Central memory CD8-positive, alpha-beta T cell (primary cell): ENCODE measurements around the gene AGAP5.
"Not testable (repeated sequence)": the region's sequence is repeated elsewhere in the genome, so short reads cannot be mapped to it uniquely, and the experiment has no call there.

ENCODE experiments used
- ATAC-seq: fragments of 150-1000 bp; cut with Tn5 transposase; replicated peaks from 2 replicates; pipeline ENCODE4 v1.10.0; 2022; ENCODE audit warnings: mild to moderate bottlenecking, moderate FRiP score, moderate number of reproducible peaks; ENCODE audit not compliant: poor library complexity, severe bottlenecking; ENCODE audit errors: extremely low read depth
- DNase-seq, 2 donors: peaks; one replicate each; pipeline ENCODE4 v3.0.0; 2021; ENCODE audit warnings: low spot score in 2 of 2
- H3K27ac Mint-ChIP-seq: one replicate; pipeline ENCODE4 v1.8.0; 2022; ENCODE audit warnings: low read depth, mild to moderate bottlenecking, moderate library complexity, mixed read lengths
- H3K27me3 Mint-ChIP-seq: one replicate; pipeline ENCODE4 v1.8.0; 2022; ENCODE audit warnings: mixed read lengths
- H3K36me3 Mint-ChIP-seq: one replicate; pipeline ENCODE4 v1.8.0; 2022; ENCODE audit warnings: mild to moderate bottlenecking, moderate library complexity, mixed read lengths; ENCODE audit not compliant: insufficient read depth
- H3K4me1 Mint-ChIP-seq: one replicate; pipeline ENCODE4 v1.8.0; 2022; ENCODE audit warnings: mixed read lengths
- H3K4me3 Mint-ChIP-seq: one replicate; pipeline ENCODE4 v1.8.0; 2022; ENCODE audit warnings: mild to moderate bottlenecking, moderate library complexity, mixed read lengths
- H3K9me3 Mint-ChIP-seq: one replicate; pipeline ENCODE4 v1.8.0; 2022; ENCODE audit warnings: mixed read lengths

Gene AGAP5

DNA sequence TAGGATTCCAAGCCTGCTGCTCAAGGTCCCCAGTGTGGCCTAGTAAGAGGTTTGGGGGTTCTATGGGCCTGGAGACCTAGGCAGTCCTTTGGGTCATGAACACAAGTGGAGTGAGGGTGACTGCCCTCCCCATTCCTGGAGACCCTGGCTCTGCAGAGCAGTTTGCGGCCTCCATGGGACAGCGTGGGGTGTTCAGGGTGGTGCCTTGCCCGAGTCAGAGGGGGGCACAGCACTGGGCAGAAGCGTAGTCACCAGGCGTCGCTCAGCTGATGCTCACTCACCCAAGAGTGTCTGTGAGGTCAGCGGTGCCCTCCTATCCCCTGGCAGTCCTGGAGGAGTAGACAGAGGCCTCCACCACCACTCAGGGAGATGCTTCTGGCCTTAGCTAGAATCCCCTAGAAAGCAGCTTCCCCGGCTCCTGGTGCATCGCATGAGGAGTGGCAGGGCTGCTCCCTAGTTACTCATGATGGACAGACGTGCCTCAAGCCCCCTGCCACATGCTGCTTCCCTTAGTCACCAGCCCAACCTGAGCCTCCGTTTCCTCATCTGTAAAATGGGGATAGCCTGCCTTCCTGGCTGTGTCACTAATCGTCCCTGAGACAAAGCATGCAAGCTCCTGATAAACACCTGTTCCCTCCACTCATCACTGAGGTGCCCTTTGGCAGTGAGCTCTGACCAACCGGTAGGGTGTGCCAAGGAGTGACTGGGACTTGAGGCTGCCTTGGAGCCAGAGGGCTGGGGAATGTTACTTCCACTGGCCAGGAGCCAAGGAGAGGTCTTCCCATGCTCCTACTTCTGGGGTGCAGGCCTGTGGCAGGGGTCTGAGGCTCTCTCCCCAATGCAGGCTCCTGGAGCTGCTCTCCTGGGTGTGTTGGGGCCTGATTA, 33.5 kb downstream of the AGAP5 start:
- H3K4me3 Mint-ChIP-seq, H3K4me1 Mint-ChIP-seq, H3K9me3 Mint-ChIP-seq, H3K27me3 Mint-ChIP-seq, H3K36me3 Mint-ChIP-seq, DNase-seq, ATAC-seq, H3K27ac Mint-ChIP-seq: not testable (repeated sequence)

DNA sequence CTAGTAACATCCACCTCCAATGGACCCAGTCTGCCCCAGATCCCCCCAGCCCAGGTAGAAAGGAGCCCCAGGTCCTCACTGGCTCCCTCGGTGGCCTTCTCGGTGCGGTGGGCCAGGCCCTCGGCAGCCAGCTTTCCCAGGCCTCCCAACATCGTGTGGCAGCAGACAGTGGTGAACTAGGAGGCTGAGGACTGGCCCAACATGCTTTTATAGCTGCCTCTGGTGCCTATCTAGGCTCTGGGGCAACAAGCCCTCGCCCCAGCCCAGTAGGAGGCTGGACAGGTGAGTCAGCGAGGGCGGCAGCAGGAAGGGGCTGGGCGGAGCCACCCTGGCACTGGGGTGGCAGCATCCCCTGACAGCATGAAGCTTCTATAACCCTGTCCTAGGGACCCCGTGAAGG, 34.3 kb downstream of the AGAP5 start:
- not testable (repeated sequence) for H3K4me3 Mint-ChIP-seq, DNase-seq, H3K27me3 Mint-ChIP-seq, ATAC-seq, H3K4me1 Mint-ChIP-seq, H3K9me3 Mint-ChIP-seq, H3K36me3 Mint-ChIP-seq, H3K27ac Mint-ChIP-seq

DNA sequence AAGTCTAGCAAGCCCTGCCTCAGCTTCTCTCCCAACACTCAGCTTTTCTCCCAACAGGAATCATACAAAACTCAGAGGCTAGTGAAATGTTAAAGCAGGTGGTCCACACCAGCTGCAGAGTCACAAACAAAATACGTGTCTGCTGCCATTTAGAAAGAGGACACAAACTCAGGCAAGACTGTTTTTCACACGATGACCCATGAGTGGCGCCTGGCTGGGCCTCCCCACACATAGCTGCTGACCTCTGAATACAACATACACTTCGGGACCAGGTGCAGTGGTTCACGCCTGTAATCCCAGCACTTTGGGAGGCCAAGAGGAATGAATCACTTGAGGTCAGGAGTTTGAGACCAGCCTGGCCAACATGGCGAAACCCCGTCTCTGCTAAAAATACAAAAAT, 35.2 kb downstream of the AGAP5 start:
- H3K27ac Mint-ChIP-seq, H3K4me3 Mint-ChIP-seq, H3K9me3 Mint-ChIP-seq, DNase-seq, H3K27me3 Mint-ChIP-seq, H3K4me1 Mint-ChIP-seq, ATAC-seq, H3K36me3 Mint-ChIP-seq: not testable (repeated sequence)

DNA sequence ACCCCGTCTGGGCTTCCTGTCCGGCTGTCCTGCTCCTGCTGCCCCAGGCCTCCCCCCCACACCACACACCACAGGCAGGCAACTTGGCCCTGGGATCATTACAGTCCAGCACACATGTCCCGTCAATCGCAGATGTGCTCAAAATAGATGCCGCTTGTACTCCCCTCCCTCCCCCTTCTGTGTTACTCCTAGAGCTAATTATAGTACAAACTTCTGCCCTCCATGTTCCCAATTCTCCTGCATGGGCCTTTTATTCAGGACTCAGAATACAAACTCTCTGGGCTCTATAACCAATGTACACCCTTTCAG, 42.0 kb downstream of the AGAP5 start, which contains the start of gene SYNPO2L:
TSS of gene SYNPO2L (minus strand) at position 40 of the 309 bp plus-strand sequence. CDS start 107 bp downstream, outside the sequence.
- peaks cover 1% of the 10 kb centered on the region for H3K36me3 Mint-ChIP-seq
- DNase-seq = no peak
- no peak for ATAC-seq
- no peak within 1 kb of the TSS for H3K27ac Mint-ChIP-seq
- no peaks in the 10 kb centered on the region for H3K4me1 Mint-ChIP-seq
- H3K4me3 Mint-ChIP-seq = no peak within 1 kb of the TSS
- no peaks in the 10 kb centered on the region for H3K9me3 Mint-ChIP-seq
- no peaks in the 10 kb centered on the region for H3K27me3 Mint-ChIP-seq

DNA sequence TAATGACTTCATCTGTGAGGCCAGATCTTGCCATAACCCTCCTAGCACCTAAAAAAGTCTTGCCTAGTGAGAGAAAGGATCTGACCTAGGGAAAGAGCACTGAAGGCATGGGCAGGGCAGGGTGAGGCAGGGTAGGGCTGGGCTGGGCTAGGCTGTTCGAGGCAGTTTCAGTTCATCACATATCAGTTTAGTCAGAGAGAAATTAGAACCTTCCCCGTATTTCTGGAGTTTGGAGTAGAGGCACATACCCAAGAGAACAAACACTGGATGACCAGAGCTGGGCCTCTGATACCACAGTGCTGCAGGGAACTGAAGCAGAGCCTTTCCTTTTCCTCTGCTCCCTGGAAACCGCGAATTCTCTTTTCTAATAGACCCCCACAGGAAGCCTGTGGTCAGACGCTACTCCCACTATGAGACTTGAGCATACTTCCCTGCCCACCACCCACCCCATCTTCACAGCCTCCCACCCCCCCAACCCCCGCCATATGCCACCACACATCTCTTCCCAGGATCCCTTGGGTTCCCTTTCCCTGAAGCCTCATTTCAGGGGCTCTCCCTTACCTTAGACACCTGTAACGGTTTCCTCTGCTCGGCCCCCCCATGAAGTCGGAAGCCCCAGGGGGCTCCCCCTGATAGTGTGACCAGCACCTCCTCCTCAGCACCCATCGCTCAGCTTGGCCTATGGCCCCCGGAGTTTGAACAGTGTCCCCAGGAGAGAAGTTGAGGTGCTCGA, 42.5 kb downstream of the AGAP5 start:
- peaks cover 1% of the 10 kb centered on the region for H3K36me3 Mint-ChIP-seq
- H3K27ac Mint-ChIP-seq = no peak overlapping the region
- no peak for DNase-seq
- ATAC-seq = no peak
- H3K27me3 Mint-ChIP-seq = no peaks in the 10 kb centered on the region
- no peak overlapping the region for H3K4me3 Mint-ChIP-seq
- no peaks in the 10 kb centered on the region for H3K4me1 Mint-ChIP-seq
- H3K9me3 Mint-ChIP-seq = no peaks in the 10 kb centered on the region

DNA sequence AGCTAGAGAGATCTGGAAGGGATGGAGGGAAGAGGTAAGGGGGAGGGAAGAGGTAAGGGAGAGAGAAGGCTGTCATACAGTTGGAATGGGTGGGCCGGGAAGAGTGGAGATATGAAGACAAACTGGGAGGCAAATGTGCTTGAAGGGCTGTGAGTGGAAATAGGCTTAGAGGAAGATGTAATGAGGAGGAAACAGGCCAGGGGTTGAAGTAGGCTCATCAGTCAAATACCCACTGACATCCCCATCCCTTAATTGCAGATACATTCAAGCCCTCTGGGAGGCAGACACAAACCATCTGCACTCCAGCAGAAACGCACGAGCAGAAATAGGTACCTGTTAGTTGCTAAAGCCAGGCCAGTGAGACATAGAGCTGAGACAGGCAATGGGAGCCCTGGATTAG, 44.2 kb downstream of the AGAP5 start:
- H3K4me1 Mint-ChIP-seq = no peaks in the 10 kb centered on the region
- H3K36me3 Mint-ChIP-seq = peaks cover 1% of the 10 kb centered on the region
- no peaks in the 10 kb centered on the region for H3K27me3 Mint-ChIP-seq
- H3K9me3 Mint-ChIP-seq = no peaks in the 10 kb centered on the region
- no peak for ATAC-seq
- H3K27ac Mint-ChIP-seq = no peak overlapping the region
- no peak overlapping the region for H3K4me3 Mint-ChIP-seq
- no peak for DNase-seq

DNA sequence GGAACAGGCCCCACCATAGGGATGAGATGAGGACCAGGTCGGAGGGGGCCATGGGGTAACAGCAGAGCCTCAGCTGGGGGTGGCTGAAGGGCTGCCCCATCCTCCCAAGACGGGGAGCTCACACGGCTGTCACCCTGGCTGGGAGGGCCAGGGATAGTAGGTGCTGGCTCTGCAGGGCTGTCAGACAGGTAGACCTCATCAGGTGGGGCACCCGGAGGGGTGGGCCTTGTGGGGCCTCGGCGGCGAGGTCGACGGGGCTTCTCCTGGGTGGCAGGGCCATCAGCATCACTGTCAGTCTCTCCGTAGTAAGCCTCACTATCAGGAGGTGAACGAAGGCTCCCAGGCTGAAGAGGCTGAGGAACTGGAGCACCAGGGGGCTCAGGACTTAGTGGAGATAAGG, 44.7 kb downstream of the AGAP5 start:
- no peak for ATAC-seq
- no peak overlapping the region for H3K27ac Mint-ChIP-seq
- H3K9me3 Mint-ChIP-seq = no peaks in the 10 kb centered on the region
- no peak for DNase-seq
- H3K27me3 Mint-ChIP-seq = no peaks in the 10 kb centered on the region
- no peaks in the 10 kb centered on the region for H3K4me1 Mint-ChIP-seq
- H3K36me3 Mint-ChIP-seq = peaks cover 1% of the 10 kb centered on the region
- no peak overlapping the region for H3K4me3 Mint-ChIP-seq

DNA sequence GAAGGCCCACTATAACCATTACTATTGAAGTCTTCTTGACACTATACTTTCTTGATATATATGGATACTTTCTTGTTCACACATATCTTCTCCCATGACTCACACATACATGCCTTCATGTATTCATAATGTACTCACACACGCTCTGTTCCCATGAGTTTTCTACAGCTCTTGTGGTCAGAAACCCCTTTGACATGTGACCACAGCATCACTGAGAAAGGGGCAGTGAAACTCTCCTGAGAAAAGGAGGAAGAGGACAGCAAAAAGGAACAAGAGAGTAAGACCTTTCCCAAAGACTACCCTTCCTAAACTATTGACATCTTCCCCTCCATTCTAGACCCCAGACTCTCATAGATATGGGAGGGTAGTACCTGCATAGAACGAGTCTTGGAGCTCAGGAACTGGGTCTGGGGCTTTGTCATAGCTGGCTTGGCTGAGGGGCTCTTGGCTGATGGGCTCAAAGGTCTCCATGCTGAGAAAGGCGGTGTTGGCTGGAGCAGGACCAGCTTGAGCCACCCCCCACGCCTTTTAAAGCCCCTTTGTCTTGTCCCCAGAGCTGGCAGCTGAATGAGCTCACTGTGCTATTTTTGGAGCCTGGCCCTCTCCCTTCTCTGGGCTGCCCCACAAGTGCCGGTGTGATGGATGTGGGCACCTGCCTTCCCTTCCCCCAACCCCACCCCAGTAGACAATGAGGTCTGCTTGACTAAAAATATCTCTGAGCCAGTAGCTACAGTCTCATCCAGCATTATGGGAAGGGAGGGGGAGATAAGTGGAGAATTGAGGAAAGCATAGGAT, 47.2 kb downstream of the AGAP5 start:
- H3K4me3 Mint-ChIP-seq = no peak overlapping the region
- no peaks in the 10 kb centered on the region for H3K27me3 Mint-ChIP-seq
- ATAC-seq = no peak
- H3K4me1 Mint-ChIP-seq = no peaks in the 10 kb centered on the region
- H3K9me3 Mint-ChIP-seq = no peaks in the 10 kb centered on the region
- no peaks in the 10 kb centered on the region for H3K36me3 Mint-ChIP-seq
- no peak for DNase-seq
- no peak overlapping the region for H3K27ac Mint-ChIP-seq

DNA sequence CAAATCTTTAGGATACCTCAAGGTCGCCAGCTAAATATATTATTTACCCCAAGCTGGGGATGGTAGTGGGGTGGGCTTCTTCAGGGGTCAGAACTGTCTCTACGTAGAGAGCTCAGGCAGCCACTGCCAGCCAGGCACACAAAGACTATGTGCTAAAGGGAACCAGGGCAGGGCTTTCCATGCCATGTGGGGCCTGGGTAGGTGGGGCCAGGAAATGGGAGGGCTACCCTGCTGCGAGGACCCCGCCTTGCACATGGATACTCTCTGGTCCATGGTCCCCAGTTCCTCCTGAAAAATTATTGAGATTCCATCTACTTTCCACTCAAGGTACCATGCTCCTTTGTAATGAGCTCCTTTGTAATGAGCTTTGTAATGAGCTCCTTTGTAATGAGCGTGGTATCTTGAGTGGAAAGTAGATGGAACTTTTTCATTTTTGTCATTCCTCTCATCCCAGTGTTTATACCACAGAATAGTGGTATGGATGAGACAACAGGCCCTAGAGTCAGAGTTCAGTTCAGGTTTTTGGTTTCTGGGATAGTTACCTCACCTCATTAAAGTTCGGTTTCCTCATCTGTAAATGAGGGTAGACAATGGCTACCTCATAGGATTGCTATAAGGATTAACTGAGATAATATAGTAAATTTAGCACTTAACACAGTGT, 47.9 kb downstream of the AGAP5 start:
- DNase-seq = no peak
- Mint-ChIP-seq H3K9me3 (no peaks in the 10 kb centered on the region), H3K36me3 (no peaks in the 10 kb centered on the region)

DNA sequence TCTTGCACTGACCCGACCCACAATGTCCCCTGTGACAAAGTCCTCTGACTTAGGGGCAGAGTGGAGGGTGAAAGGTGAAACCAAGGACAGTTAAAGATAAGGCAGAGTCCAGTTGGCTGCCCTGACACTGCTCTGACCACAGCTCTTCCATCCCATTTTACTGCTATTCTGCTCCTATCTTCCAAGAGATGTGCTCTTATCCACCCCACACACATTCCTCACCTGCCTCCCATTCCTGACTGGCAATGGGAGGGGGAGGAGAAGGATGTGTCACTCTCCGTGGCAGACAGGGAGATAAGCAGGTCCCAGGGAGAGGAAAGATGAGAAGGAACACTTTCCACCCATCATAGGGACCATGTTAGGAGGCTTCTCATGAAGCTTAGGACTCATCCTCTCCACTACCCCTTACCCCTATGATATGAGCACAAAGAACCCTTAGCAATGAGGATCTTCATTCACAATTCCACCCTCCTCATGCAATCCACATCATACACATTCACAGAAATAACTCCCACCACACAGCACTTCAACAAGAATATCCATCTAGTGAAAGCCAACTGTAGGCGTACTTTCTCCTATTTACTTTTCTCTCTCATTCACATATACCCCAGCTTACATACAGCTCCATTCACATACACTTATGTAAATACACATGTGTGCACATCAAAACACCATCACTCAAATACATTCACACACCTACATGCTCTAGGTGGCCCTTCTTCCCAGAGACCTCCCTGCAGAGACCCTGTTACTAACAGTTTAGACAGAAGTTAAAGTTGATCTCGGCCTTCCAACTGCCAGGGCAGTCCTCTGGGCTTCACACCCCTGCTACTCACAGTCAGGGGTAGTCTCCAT, 48.7 kb downstream of the AGAP5 start:
- no peak overlapping the region for H3K27ac Mint-ChIP-seq
- H3K27me3 Mint-ChIP-seq = no peaks in the 10 kb centered on the region
- no peaks in the 10 kb centered on the region for H3K4me1 Mint-ChIP-seq
- ATAC-seq (no peak), DNase-seq (no peak)
- no peak overlapping the region for H3K4me3 Mint-ChIP-seq
- H3K36me3 Mint-ChIP-seq = no peaks in the 10 kb centered on the region
- H3K9me3 Mint-ChIP-seq = no peaks in the 10 kb centered on the region

More for the DNA sequence above, 47.9 kb downstream of the AGAP5 start:
- Mint-ChIP-seq H3K27ac (no peak overlapping the region), H3K27me3 (no peaks in the 10 kb centered on the region), H3K4me3 (no peak overlapping the region), H3K4me1 (no peaks in the 10 kb centered on the region)
- no peak for ATAC-seq

DNA sequence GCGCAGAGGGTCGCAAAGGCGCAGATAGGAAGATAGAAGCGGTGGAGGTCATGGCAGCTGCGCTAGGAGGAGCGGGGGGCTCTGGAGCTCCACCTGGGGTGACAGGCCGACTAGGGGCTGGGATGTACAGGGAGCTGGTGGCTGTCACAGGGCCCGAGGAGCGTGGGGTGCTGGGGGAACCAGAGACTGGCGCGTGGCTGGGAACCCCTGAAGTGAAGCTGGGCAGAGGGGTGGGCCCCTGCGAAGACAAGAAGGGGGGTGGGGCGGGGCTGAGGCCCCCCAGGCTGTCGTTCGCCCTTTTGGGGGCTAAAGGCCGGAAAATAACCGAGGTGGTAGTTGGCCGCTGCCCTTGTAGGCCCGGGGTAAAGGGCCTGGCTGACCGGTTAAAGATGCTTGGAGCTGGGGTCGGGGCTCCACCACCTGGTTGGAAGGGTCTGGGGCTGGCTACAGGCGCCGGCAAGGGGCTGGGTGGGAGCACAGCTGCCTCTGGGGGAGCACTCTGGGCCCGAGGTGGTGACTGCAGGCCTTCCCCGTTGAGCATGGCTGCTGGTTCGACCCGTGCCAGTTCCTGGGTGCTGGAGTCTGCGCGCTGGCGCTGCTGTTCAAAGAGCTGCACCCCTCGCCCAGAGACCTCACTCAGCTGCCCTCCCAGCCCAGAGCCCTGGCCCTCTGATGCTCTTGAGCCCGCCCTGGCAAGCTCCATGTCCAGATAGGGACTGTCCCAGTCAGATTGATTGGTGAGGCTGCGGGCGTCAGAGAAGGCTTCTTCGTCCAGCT, 49.8 kb downstream of the AGAP5 start:
- Mint-ChIP-seq H3K4me1 (no peaks in the 10 kb centered on the region), H3K36me3 (no peaks in the 10 kb centered on the region), H3K27me3 (no peaks in the 10 kb centered on the region), H3K27ac (no peak overlapping the region), H3K9me3 (no peaks in the 10 kb centered on the region), H3K4me3 (peak overlapping the region; percentile 51)
- DNase-seq (no peak), ATAC-seq (no peak)
